DND-41 (cell line): ENCODE measurements around the gene EBPL.

ENCODE experiments used
- ATAC-seq: fragments of 200-7000 bp; cut with Tn5 transposase; 3 replicates; pipeline ENCODE4 v1.9.1; 2021; ENCODE audit warnings: low read depth; ENCODE audit not compliant: insufficient read depth
- DNase-seq: peaks from one replicate; pipeline ENCODE4 v3.0.0-alpha.2; 2020
- H2AFZ ChIP-seq: 2 replicates; pipeline ENCODE4 v1.6.0; 2012; ENCODE audit warnings: low read depth, low read length
- H3K27ac ChIP-seq: 2 replicates; pipeline ENCODE4 v1.5.1; 2012; ENCODE audit warnings: low read length, inconsistent platforms
- H3K27me3 ChIP-seq: fragments of 200-600 bp; sonication (generic); 2 replicates; pipeline ENCODE4 v1.6.0; 2012; ENCODE audit warnings: low read length, mild to moderate bottlenecking, inconsistent platforms; ENCODE audit not compliant: insufficient read depth, poor library complexity
- H3K36me3 ChIP-seq: 2 replicates; pipeline ENCODE4 v1.5.1; 2012; ENCODE audit warnings: low read length, inconsistent platforms; ENCODE audit not compliant: insufficient read depth
- H3K4me1 ChIP-seq: 2 replicates; pipeline ENCODE4 v1.5.1; 2012; ENCODE audit warnings: mild to moderate bottlenecking, low read length; ENCODE audit not compliant: insufficient read depth
- H3K4me2 ChIP-seq: 2 replicates; pipeline ENCODE4 v1.6.0; 2012; ENCODE audit warnings: mild to moderate bottlenecking, moderate library complexity, low read length, inconsistent platforms; ENCODE audit not compliant: insufficient read depth
- H3K4me3 ChIP-seq, 2 experiments: fragments of 200-600 bp in 1 of 2; shearing (Covaris generic) in 1 of 2; 2 replicates each; pipeline ENCODE4 v1.5.1; 2012 to 2016; ENCODE audit warnings: inconsistent platforms in 2 of 2, low read length in 2 of 2, mild to moderate bottlenecking in 2 of 2, low read depth in 1 of 2, moderate library complexity in 1 of 2
- H3K79me2 ChIP-seq: 2 replicates; pipeline ENCODE4 v1.6.0; 2012; ENCODE audit warnings: low read length, inconsistent platforms; ENCODE audit not compliant: insufficient read depth
- H3K9ac ChIP-seq: 2 replicates; pipeline ENCODE4 v1.6.0; 2012; ENCODE audit warnings: low read depth, mild to moderate bottlenecking, inconsistent platforms, low read length, moderate library complexity
- H3K9me3 ChIP-seq: 2 replicates; pipeline ENCODE4 v1.5.1; 2012; ENCODE audit warnings: low read length, moderate library complexity, mild to moderate bottlenecking, inconsistent platforms; ENCODE audit not compliant: insufficient read depth, severe bottlenecking
- H4K20me1 ChIP-seq: 2 replicates; pipeline ENCODE4 v1.6.0; 2012; ENCODE audit warnings: low read length; ENCODE audit not compliant: insufficient read depth
- EZH2 ChIP-seq: IDR thresholded peaks from 3 replicates; pipeline ENCODE4 v1.6.1; 2012; ENCODE audit warnings: borderline replicate concordance, low read depth, mild to moderate bottlenecking, moderate library complexity, low read length, inconsistent platforms; ENCODE audit not compliant: severe bottlenecking
- TF ChIP-seq, protein P1 (sequence below): IDR thresholded peaks from 2 replicates; pipeline ENCODE4 v1.5.1; 2012; ENCODE audit warnings: borderline replicate concordance, low read length, moderate library complexity, mild to moderate bottlenecking; ENCODE audit not compliant: poor library complexity, severe bottlenecking; ENCODE audit errors: extremely low read depth

EBPL gene

DNA sequence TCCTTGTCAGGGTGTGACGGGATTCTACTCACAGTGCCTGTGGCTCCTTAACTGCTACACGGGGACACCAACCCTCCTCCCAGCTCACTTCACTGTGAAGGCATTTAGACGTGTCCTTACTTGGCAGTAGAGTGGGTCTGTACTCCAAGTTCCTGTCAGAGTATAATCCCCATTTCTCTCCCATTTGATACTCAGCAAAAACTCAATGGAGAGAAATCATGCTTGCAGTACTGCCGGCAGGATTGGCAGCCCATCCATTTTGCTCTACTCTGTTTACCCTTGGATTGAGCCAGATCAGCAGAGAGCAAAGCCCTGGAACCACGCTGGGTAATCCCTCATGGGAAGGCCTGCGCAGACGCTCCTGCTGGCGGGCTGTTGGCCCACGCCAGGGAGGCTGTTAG lies 34.0 kb downstream of the EBPL start:
- no peak overlapping the region for H3K4me2 ChIP-seq
- H3K4me1 ChIP-seq: no peaks in the 10 kb centered on the region
- H3K36me3 ChIP-seq: peaks cover 31% of the 10 kb centered on the region
- H3K9me3 ChIP-seq: no peaks in the 10 kb centered on the region
- no peak overlapping the region for H3K4me3 ChIP-seq
- no peak overlapping the region for H3K9ac ChIP-seq
- no peaks in the 10 kb centered on the region for H3K27me3 ChIP-seq
- H2AFZ ChIP-seq: no peak overlapping the region
- DNase-seq (no peak), ATAC-seq (no peak)
- TF ChIP-seq EZH2: no peak
- TF ChIP-seq, protein P1, sequence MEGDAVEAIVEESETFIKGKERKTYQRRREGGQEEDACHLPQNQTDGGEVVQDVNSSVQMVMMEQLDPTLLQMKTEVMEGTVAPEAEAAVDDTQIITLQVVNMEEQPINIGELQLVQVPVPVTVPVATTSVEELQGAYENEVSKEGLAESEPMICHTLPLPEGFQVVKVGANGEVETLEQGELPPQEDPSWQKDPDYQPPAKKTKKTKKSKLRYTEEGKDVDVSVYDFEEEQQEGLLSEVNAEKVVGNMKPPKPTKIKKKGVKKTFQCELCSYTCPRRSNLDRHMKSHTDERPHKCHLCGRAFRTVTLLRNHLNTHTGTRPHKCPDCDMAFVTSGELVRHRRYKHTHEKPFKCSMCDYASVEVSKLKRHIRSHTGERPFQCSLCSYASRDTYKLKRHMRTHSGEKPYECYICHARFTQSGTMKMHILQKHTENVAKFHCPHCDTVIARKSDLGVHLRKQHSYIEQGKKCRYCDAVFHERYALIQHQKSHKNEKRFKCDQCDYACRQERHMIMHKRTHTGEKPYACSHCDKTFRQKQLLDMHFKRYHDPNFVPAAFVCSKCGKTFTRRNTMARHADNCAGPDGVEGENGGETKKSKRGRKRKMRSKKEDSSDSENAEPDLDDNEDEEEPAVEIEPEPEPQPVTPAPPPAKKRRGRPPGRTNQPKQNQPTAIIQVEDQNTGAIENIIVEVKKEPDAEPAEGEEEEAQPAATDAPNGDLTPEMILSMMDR: no peak
- H3K27ac ChIP-seq: no peak overlapping the region
- H4K20me1 ChIP-seq: no peaks in the 10 kb centered on the region
- H3K79me2 ChIP-seq: no peaks in the 10 kb centered on the region

GRCh38 chr13:49655906-49656305 lies 35.4 kb downstream of the EBPL start:
- Histone ChIP-seq H3K9ac (no peak overlapping the region), H3K4me1 (no peaks in the 10 kb centered on the region), H3K4me2 (no peak overlapping the region), H3K27me3 (no peaks in the 10 kb centered on the region), H3K4me3 (no peak overlapping the region), H2AFZ (no peak overlapping the region), H3K79me2 (no peaks in the 10 kb centered on the region), H3K36me3 (peaks cover 19% of the 10 kb centered on the region), H3K9me3 (no peaks in the 10 kb centered on the region), H3K27ac (no peak overlapping the region), H4K20me1 (no peaks in the 10 kb centered on the region)
- no peak for DNase-seq
- no peak for ATAC-seq
- no peak for TF ChIP-seq EZH2
- TF ChIP-seq, protein P1: no peak

DNA sequence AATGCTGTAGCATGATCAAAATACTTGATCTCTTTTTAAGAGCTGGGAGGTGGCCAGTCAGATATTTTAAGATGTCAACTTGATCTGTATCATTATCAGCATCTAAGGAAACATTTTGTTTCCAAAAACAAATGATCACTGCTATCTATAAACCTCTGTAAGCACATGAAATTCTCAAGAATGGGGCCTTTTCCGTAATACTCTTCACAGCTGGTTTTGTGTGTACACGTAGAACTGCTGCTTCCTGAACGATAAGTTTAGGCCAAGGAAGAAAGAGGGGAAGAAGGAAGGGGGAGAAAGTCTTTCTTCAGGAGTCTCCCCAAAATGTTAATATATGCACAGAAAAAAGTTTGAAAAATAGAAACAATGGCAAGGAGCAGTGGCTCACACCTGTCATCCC lies 37.3 kb downstream of the EBPL start:
- no peak overlapping the region for H2AFZ ChIP-seq
- H3K79me2 ChIP-seq: no peaks in the 10 kb centered on the region
- ATAC-seq (no peak), DNase-seq (no peak)
- no peak overlapping the region for H3K27ac ChIP-seq
- no peaks in the 10 kb centered on the region for H3K9me3 ChIP-seq
- H3K36me3 ChIP-seq: peaks cover 5% of the 10 kb centered on the region
- H3K27me3 ChIP-seq: no peaks in the 10 kb centered on the region
- H3K4me2 ChIP-seq: no peak overlapping the region
- TF ChIP-seq EZH2: no peak
- TF ChIP-seq, protein P1: no peak
- H3K9ac ChIP-seq: no peak overlapping the region
- no peak overlapping the region for H3K4me3 ChIP-seq
- H4K20me1 ChIP-seq: no peaks in the 10 kb centered on the region
- no peaks in the 10 kb centered on the region for H3K4me1 ChIP-seq

DNA sequence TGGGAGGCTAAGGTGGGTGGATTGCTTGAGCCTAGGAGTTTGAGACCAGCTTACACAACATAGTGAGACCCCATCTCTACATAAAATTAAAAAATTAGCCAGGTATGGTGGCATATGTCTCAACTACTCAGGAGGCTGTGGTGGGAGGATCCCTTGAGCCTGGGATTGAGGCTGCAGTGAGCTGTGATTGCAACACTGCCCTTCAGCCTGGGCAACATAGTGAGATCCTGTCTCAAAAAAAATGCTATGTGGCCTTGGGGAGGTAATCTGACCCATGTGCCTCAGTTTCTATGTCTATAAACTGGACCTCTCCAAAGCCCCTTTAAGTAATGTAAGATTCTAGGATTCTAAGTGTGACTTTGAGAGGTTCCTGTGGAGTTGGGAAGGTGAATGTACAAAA lies 37.8 kb downstream of the EBPL start:
- no peak overlapping the region for H3K27ac ChIP-seq
- H3K9me3 ChIP-seq: no peaks in the 10 kb centered on the region
- H4K20me1 ChIP-seq: no peaks in the 10 kb centered on the region
- no peak overlapping the region for H2AFZ ChIP-seq
- H3K4me3 ChIP-seq: no peak overlapping the region
- H3K4me1 ChIP-seq: no peaks in the 10 kb centered on the region
- TF ChIP-seq, protein P1: no peak
- no peak for TF ChIP-seq EZH2
- H3K79me2 ChIP-seq: no peaks in the 10 kb centered on the region
- H3K9ac ChIP-seq: no peak overlapping the region
- H3K4me2 ChIP-seq: no peak overlapping the region
- H3K36me3 ChIP-seq: peaks cover 5% of the 10 kb centered on the region
- no peaks in the 10 kb centered on the region for H3K27me3 ChIP-seq
- ATAC-seq (no peak), DNase-seq (no peak)
